HG03045 (cell line): Measurements from ENCODE around the gene ESPNL.

Source experiments
- ATAC-seq: cut with Tn5 transposase; IDR thresholded peaks from one replicate; pipeline ENCODE4 v1.9.1; 2021; ENCODE audit warnings: mild to moderate bottlenecking, moderate library complexity; ENCODE audit not compliant: unreplicated experiment

The ESPNL gene

DNA sequence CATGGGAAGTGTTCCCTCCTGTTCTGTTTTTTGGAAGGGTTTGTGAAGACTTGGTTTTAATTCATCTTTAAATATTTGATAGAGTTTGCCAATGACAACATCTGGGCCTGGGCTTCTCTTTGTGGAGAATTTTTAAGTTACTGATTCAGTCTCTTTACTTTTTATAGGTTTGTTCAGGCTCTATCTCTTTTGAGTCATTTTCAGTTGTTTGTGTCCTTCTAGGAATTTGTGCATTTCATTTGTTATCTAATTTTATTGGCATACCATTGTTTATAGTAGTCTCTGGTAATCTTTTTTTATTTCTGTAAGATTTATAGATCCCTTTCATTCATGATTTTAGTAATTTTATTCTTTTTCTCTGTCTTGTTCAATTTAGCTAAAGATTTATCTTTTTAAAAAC lies 24.7 kb upstream of the ESPNL start:
- ATAC-seq: no peak

DNA sequence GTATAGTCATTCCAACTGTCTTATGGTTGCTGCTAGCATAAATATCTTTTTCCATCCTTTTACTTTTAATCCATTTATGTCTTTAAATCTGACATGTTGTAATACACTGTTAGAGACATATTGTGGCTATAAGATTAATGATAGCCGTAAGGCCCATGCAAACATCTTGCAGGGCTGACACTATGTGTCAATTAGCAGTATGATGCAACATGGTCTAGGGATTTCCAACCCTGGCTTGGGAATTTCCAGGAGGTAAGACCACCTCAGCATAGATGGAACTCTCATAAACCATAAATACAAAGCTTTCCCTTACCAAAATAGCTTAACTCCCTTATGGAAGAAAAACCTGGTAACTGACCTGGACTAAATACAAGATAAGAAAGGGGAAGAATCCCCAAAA lies 22.8 kb upstream of the ESPNL start:
- no peak for ATAC-seq

DNA sequence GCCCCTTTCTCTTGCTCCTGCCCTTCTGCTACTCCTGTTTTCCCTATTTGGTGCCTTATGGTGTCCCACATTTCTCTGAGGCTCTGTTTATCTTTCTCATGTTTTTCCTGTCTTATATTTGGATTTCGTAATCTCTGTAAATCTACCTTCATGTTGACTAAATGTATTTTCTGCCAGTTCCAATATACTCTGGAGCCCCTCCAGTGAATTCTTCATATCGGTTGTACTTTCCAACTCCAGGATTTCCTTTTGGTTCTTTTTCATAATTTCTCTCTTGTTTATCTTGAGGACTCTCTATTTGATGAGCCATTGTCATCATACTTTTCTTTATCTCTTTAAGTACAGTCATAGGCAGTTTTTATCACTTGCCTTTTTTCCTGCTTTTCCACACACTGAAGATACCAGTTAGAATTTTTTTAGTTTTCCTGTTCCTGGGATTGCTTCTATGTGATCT lies 20.2 kb upstream of the ESPNL start:
- ATAC-seq: no peak

DNA sequence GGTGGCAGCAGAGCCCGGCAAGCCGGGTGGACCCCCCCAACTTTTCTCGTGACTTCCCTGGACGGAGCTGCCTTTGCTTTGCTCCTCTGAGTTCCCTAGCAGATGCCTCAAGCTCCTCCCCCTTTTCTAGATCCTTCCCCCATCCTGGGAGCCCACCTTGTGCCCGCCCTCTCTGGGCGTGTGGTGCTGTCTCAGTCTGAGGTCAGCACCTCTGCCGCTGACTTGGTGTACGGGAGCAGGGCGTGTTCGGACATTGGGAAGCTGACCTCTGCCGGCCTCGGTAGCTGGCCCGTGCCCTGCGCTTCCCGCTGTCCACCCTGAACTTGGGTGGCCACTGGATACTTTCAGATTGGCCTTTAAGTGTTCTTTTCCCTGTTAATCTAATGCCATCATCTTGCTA lies 19.6 kb upstream of the ESPNL start:
- no peak for ATAC-seq

DNA sequence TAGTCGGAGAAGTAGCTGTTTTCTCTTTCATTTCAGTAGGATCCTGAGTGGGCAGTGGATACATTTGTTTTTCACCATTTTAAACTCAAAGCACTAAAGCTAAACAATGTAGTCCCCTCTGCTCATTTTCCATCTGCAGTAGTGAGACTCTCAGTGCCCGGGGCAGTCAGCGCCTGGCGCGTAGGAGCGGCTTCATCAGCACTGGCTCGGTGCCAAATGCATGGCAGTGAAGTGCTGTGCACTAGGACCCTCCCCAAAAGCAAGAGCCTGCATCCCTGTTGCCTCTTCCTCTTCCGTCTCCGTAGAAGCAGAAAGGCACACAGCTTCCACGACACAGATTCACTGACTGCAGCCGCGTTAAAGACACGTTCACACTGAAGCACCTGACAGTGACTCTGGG lies 19.0 kb upstream of the ESPNL start:
- no peak for ATAC-seq

DNA sequence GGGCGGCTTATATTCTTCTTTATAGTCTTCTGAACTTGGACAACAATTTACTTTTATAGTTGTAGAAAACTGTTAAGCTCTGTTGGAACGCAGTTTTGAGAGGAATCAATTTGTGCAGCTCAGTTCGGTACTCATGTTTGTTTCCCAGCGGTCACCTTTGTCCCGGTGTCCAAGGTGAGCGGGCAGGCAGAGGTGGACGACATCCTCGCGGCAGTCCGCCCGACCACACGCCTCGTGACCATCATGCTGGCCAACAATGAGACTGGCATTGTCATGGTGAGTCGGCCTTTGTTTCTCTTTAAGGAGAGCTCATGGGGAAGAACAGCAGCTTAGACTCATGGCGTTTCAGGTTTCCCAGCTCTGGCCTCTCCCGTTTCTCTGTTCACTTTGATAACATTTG lies 18.6 kb upstream of the ESPNL start:
- no peak for ATAC-seq

DNA sequence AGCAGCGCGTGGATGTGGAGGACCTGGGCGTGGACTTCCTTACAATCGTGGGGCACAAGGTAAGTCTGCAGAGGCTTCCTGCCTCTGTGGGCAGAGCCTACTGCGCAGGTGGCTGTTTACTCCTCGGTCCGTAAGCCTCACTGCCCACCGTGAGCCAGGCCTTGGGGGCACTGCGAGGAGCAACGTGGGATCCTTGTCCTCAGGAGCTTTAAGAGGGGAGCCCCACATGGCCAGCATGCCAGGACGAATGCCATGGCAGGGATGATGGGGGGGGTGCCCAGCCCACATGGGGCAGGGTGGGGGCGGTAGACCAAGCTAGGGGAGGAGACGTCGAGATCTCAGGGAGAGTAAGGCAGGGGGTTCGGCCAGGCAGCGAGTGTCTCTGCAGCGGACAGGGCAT lies 18.0 kb upstream of the ESPNL start:
- no peak for ATAC-seq

DNA sequence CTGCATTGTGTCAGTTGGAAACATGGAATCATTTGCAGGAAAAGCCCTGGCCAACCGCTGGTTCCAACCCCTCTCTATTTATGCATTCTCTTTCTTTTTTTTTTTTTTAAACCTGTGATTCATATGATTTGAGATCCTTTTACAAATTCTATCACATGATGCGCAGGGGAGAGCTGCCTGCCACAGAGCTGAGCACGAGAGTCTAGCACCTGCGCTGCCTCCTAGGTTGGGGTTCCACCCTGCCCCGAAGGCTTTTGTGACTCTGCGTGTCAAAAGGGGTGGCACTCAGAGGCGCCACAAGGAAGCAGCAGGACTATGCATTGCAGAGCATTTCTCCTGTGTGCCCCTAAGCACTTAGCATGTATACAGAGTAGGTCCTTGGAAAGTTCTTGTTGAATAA lies 17.3 kb upstream of the ESPNL start:
- no peak for ATAC-seq

DNA sequence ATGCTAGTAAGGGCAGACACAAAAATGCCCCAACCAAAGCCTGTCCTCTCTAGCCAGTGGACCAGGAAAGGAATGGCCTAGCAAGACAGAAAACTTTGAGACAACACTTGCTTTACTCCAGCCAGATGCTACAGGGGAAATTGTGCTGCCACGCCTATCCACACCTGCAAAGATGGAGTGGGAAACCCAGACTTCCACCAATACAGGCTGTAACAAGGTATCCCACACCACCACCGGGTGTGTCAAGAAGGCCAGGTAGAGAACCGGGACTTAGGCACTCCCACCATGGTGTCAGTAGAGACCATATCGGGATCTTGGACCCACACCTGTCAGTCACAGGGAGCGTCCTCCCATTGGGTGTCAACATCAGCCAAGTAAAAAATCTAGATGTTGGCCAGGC lies 16.2 kb upstream of the ESPNL start:
- no peak for ATAC-seq

DNA sequence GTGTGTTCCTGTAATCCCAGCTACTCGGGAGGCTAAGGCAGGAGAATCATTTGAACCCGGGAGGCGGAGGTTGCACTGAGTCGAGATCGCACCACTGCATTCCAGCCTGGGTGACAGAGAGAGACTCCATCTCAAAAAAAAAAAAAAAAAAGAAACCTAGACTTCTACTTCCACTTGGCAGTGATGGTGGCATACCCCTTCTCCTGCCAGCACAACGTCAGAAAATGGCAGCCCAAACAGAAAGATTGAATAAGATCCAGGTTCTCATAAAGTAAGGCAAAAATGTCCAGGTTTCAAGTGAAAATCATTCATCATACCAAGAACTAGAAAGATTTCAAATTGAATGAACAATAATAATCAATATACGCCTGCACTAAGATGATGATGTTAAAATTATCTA lies 15.4 kb upstream of the ESPNL start:
- no peak for ATAC-seq

DNA sequence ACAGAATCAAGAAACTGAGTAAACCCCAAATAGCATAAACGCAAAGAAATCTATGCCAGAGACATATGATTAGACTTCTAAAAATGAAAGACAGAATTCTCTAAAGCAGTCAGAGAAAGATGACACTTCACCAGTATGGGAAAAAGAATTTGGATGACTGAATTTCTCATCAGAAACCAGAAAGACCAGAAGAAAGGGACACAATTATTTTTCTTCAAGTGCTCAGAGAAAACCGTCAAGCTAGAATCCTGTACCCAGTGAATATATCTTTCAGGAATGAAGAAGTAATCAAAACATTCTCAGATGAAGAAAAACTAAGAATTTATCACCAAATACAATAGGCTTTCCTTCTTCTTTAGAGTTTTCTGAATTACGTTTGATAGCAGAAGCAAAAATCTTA lies 14.2 kb upstream of the ESPNL start:
- no peak for ATAC-seq

DNA sequence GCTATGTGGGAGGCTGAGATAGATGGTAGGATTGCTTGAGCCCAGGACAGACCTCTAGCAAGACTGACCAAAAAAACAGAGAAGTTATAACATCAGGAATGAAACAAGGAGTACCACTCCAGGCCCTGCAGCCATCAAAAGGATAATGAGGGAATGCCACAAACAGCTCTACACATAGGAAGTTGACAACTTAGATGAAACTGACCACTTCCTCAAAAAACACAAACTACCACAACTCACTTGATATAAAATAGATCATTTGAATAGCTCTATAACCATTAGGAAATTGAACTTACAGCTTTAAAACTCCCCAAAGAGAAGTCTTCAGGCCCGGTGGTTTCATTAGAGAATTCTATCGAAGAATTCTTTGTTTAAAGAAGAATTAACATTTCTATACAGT lies 12.9 kb upstream of the ESPNL start:
- no peak for ATAC-seq

DNA sequence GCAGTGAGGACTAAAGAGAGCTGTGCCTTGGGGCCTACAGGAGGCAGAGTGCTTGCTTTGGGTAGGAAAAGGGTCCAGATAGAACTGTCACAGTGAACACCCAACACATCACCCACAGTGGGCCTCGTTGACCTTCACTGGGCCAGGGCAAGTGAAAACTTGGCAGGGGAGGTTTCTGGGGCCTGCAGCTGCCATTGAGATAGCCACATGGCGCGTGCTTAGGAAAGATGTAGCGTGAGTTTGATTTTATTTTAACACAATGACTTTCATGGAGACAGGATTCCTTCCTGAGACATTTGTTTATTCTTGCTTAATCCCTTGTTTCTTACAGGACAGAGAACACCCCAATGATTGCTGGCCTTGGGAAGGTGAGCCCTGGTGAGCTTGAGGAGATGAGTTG lies 9.3 kb upstream of the ESPNL start:
- no peak for ATAC-seq

DNA sequence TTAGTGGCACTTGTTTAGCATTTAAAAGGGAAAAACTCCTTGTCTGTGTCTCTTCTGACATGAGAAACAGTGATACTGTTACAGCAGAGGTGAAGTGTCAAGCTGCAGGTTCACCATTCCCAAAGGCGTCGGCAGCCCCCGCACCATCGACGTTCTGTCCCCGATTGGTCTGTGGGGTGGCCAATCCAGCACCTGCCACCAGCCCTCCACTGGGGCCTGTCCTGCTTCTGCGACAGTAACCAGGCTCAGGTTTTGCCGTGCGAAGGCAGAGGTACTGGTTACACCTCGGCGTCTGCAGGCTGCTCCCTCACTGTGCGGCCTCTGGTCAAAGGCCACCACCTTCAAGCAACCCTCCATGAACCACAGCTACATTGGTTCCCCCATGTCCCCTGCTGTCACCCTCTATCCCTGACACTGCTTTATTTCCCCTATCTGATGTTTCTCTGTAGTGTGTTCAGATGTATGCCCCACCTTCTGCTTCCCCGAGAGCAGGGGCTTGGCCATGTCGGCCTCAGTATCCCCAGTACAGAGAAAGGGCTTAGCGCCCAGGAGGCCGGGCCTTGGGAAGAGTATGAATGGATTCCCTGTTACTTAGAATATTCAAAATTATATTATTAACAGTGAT lies 8.6 kb upstream of the ESPNL start:
- no peak for ATAC-seq

DNA sequence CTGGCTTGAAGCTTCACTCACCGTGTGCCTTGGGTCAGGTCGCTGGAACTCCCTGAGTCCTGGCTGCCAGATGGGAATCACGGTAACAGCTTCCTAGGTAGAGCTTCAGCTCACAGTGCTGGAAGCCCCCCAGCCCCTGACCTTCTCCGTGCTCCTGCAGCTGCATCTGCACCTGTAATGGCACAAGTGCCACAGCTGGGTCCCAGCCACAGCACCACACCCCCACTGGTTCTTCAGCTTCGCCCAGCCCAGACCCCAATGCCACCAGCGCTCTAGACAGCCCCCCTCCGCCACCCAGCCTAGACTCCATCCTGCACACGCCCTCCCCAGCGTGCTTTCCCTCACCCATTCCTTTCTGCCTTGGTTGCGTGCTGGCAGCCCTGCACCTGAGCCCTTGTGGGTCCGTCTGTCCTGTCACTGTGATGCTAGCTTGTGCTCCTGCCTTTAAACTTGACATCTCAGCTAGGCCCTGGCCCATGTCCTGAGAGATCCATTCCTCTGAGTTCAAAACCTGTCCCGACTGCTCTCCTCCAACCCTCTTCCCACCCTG lies 7.6 kb upstream of the ESPNL start:
- ATAC-seq: no peak

DNA sequence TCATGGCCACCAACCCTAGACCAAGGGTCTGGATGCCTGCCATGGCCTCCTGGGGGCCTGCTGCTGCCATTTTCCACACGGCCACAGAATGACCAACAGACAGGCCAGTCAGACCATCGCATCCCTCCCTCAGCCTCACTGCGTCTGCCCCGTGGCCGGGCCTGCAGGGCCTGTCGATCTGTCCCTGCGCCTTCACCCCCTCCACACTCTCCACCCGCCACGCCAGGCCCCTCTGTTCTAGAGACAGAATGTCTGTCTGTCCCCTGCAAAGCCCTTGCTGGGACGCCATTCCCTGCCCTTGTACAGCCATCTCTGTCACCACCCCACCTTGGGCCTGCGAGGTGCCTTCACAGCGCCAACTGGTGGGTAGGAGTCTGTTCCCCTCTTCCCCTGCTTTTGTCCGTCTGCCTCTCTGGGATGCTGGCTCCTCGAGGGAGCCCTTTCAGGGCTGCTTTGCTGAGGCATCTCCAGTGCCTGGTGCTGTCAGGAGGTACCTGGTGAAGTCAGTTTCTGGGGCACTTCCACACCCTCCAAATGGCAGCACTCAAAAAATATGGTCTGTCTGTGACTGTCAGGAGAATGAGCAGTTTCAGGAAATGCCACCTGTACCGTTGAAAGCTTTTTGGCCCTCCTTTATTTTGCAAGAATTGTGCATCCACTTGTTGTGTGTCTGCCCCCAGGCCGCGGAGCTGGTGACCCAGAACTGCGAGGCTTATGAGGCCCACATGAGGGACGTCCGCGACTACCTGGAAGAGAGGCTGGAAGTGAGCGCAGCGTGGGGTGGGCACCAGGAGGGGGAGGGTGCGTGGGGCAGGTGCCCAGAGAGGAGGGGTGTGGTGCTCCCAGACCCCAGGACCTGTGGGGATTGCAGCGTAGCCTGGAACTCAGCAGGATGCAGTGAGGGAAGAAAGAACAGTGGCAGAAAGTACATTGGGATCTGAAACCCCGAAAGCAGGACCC lies 6.7 kb upstream of the ESPNL start:
- no peak for ATAC-seq

DNA sequence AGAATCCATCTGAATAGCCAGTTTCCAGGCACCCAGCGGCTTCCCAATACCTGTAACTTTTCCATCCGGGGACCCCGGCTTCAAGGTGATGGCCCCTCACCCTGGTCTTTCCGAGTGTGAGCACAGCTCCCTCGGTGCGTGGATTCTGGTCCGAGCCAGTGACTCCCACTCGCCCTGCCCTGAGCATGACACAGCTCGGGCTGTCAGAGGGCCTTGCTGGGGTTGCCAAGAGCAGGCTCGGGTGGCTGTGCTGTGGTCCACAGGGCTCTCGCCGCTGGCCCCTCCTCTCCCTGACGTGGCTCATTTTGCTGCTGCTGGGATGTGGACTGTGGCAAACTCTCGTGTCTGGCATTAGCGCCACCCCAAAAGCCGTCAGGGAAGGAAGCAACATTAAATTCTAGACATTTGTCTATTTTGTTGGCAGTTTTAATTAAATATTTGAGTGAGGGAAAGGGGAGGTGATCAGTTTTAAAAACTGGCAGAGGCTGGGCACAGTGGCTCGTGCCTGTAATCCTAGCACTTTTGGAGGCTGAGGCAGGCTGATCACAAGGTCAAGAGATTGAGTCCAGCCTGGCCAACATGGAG lies 5.6 kb upstream of the ESPNL start:
- ATAC-seq: no peak

DNA sequence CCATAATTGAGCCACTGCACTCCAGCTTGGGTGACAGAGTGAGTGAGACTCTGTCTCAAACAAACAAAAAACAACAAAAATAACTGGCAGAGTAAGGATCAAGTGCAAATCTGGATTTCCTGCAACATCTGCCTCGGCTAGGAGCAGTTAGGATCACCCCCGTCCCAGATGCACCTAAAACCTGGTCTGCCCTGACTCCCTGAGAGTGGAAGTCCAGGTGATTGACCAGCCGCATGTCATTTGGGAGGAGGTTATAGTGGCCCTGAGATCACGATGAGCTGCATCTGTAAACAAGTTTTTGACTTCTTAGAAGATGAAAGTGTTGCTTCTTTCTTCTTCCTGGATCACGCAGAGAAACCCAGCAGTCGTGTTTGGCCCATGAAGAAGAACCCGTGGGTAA lies 5.0 kb upstream of the ESPNL start:
- no peak for ATAC-seq

DNA sequence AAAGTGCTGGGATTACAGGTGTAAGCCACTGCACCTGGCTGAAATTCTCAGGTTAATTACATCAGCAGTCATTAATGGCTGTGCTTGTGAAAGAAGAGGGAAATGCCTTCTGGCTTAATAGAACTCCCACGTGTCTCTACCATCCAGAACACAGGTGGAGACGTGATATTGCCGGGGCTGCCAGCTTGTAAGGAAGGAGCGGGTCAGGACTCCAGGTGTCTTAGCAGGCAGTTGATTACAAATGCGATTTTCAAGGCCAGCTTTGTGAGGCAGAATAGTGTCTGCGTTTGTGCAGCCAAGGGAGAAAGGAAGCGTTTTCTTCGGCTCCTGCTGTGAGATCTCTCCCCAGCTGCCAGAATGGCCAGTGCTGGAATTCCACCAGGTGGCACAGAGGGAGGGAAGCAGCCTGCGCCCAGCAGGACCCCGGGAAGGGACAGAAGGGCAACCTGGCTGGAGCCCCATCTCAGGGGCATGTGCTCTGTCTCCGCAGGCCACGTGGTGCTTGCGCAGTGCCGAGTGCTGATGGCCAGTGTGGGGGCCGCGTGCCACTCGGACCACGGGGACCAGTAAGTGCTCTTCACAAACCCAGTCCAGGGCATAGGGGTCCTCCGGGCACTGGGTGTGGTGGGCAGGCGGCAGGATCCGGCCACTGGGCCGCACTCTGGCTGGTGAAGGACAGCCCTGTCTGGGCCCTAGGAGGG lies 3.7 kb upstream of the ESPNL start:
- no peak for ATAC-seq

DNA sequence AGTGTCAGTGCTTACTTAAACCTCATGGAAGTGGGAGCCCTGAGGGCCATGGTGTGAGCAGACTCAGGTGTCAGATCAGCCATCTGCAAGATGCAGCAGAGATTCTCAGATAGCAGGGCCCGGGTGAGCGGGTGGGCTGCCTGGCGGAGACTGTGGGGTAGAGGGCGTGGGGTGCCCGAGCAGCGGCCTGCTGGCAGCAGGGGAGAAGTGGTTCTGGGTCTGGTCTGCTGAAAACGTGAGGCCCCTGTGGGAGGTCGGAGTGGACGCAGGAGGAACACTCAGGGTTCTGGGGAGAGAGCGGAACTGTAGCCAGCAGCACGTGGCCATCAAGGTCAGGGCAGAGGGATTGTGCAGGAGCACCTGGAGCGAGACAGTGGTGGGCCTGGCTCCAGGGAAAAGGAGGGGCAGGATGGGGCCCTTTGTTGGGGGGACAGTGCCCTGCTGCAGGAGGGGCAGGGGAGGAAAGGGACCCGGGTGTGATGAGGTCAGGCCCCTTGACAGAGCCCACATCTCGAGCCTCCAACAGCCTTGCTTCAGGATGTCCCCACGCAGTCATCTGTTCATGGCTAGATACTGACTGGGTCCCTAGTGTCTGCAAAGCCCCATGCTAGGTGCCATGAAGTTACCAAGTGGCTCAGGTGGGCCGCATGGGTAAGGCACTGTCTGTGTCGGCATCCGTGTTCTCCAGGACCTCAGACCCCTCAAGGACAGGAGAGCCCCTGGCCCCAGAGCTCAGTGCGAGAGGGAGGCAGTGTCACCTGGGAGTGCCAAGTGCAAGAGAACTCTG lies 2.7 kb upstream of the ESPNL start:
- ATAC-seq: no peak
